HG02571 (cell line): ENCODE data around the gene PDLIM3.

Experiments
- ATAC-seq: cut with Tn5 transposase; IDR thresholded peaks from one replicate; pipeline ENCODE4 v1.9.1; 2021; ENCODE audit warnings: mild to moderate bottlenecking, moderate library complexity; ENCODE audit not compliant: unreplicated experiment

The PDLIM3 gene

DNA sequence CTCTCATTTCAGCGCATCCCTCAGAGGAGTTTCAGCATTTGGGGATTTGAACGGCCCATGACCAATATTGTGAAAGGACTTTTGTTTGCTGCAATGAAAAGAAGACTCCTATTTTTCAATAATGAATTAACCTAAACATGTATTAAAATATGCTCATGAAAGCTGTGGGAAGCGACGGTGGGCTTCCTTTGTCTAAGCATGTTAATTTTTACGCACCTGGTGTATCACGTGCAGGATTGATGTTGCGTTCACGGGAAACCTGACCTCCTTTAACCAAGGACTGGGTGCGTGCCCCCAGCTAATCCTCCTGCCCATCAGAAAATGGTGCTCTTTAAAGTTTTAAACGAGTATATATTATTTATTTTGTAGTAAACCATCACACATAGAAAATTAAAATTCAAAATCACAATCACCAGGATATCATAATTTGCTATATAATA, 63.2 kb downstream of the PDLIM3 start:
- no peak for ATAC-seq

DNA sequence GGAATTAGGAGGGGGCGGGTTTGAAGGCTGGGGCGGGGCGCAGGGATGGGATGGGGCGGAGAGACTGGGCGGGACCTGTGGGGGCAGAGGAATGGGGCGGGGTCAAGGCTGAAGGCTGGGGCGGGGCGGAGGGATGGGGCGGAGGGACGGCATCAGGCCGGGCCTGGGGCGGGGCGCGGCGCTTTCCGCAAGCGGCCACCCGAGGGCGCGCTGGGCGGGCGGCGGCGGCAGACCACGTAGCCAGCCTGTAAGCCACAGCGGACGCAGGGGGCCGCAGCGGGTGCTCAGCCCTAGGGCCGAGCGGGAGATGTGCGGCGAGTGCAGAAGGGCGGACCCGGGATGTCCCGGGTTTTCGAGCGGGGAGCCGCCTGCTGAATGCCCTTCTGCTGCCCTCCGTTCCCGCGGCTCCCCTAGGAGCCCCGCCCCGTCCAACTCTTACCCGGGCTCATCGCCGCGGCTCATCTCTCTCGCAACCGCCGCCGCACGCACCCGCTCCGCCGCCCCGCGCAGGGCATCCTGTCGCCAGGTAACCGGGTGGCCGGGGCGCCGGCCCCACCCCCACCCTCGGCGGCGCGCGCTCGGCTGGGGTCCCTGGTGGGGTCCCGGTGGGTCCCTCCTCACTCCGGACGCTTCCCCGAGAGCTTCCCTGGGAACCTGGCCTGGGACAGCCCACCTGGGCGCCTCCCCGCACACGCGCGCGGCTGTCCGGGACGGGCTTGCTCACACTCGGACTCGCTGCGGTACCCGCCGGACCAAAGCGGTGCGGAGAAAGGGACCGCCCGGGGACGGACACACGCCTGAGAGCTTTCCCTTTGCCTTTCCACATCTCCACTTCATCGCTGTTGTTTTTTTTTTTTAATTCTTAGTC, 63.8 kb downstream of the PDLIM3 start, which contains the start of gene CCDC110:
Gene CCDC110, minus strand, starts transcription at position 499 of the 868 bp plus-strand sequence. Its CDS starts 50 bp downstream, at position 449.
- peak; percentile 91 for ATAC-seq

DNA sequence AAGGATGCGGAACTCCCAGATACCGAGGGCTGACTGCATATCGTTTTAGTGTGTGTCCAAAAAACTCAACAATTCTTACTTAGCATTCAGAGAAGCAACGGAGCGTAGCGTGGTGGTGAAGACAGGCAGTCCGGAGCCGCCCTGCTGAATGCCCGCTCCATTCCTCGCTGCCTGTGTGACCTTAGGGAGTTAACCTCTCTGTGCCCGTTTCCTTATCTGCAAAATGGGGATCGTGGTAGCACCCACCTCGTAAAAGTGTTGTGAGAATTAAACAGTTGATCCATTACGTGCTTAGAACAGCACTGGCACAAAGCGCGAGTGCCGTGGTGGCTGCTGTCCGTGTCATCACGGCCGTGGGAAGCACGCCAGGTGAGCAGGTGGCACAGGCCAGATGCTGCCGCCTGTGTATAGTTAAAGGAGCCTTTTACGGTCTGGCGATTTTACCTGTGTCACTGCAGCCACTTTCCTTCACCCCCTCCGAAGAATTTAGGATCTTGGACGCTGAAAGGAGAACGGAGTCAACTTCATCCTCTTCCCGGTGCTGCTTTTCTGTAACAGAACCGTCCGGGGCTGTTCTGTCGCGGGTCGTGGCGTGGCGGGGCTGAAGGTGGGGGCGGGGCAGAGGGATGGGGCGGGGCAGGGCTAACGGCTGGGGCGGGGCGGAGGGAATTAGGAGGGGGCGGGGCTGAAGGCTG, 64.7 kb downstream of the PDLIM3 start:
- ATAC-seq: no peak

DNA sequence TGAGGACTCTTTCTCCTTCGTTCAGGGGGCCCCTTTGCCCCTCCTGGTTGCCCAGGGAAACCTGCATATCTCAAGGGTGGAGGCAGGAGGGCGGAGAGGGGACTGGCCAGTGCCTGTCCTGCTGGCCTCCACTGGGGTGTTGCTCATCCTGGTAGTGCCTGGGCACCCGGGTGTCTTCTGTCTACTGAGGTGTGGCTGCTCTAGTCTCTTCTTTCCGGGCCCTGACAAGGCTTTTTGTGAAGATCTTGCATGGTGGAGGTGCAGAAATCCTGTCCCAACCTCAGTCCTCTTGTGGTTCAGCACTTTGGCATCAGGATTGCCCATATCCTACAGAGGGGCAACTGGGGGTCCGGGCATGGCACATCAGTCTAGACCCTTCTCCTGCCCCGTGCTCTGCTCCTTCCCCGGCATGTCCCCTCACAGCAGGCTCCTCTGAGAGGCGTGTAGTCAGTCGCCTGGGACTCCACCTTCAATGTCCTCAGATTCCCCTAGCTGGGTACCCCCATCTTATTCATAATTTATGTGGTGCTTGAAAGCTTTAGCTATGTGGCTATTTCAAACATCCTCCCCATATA, 65.6 kb downstream of the PDLIM3 start:
- ATAC-seq: no peak

DNA sequence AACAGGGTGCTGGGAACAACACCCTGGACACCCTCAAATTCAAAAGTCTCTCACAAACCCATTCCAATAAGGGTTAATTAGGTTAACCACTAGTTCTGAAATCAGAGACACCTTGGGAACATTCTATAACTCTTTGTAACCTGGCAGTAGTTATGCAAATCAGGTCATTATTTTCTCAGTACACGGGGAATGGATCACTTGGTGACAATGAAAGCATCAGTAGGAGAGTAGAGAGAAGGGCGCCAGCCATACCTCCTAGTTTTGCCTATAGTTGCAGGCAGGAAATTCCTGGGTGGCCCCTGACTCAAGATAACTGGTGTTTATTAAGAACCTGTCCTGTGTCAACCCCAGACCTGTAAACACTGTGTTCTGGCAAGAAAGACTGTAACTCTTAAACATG, 66.3 kb downstream of the PDLIM3 start:
- no peak for ATAC-seq

DNA sequence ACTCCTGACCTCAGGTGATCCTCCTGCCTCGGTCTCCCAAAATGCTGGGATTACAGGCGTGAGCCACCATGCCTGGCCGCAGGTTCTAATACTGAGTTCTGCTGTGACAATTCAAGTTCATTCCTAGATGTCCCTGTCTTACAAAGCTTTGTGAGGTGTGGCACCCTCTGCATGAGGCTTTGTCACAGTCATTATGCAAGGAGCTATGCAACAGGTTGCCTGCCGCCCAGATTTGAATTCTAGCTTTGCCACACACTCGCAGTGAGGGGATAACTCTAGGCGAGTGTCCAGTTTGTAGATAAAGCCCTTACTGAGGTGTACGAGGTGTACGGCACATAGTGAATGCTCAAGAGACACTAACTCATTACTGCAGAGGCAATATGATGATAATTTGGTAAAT, 67.3 kb downstream of the PDLIM3 start:
- no peak for ATAC-seq

DNA sequence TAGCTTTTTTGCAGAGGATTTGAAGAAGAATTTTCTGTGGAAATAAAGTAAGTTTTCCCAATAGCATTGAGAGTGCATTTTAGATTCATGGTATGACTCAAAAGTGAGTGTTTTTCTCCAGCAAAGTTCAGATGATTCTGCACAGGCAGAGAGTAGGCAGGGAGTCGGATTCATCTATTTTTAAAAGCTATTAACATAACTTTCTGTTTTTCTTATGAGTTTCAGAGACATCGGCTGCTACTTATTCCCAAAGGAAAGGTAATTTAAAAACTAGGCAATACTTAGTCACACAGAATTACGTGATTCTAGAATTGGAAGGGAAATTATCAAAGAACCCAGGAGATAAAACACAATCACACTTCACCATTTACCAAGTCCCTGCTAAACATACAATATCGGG, 68.2 kb downstream of the PDLIM3 start:
- ATAC-seq: no peak

DNA sequence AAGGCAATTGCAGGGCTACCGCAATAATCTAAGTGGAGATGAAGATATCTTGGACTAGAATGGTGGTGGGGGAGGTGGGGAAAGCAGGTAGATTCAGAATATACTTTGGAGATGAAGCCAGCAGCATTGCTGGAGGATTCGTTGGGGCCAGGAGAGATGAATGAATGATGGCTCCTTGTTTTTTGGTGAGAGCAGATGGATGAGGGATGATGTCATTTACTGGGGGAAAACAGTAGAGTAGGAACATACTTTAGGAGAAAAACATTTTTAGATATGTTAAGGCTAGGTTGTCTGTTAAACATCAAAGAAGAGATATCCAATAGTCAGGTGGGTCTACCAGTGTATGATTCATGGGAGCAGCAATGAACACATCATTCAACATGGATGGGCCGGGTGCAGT, 69.6 kb downstream of the PDLIM3 start:
- no peak for ATAC-seq

DNA sequence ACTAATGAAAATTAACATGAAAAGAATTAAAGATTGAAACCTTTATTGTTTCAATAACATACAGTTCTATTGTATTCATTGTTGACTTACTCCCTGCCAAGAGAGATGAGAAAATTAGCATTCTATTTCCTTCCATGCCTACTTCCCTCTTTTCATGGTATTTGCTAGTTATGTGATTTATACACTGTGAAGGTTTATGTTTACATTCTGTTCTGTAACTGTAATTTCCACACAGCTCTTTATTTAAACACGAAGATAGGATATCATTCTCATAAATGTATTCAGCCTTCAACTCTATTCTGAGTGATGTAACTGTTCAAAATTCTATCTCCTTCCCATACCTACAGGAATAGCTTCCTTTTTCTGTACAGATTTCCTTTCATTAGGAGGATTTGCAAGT, 70.4 kb downstream of the PDLIM3 start:
- ATAC-seq: no peak

DNA sequence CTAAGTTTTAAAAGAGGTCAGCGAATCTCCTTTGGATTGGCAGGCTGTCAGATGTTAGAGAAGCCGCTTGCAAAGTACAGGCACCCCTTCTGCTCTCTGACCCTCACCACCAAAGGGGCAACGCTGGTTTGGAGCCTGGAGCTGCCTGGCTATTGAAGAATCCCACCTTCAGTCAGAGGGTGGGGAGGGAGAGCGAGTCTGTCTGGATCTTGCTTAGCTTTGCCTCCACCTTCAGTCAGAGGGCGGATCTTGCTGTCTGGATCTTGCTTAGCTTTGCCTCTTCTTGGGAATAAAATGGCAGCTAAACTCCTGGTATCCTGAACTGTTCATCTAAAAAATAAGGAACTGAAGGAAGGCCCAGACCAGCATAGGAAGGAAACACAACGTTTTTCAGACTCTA, 71.1 kb downstream of the PDLIM3 start:
- no peak for ATAC-seq

DNA sequence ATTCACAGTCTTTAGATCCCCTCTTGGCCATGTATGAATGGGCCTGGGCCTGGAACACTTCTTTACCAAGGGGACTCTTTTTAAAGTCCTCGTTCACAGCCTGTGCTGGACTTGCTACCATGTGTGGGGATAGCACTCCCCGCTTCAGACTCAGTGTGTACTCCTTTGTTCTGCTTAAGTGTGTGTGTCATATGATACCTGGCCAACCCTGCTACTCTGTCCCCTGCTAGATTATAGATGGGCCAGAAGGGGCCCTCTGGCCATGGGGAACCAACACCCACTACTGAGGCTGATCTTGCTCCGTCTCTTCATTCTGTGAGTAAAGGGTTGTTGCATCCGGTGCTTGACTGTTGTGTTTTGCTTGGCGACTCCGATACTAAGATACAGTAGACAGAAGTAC, 71.8 kb downstream of the PDLIM3 start:
- no peak for ATAC-seq

DNA sequence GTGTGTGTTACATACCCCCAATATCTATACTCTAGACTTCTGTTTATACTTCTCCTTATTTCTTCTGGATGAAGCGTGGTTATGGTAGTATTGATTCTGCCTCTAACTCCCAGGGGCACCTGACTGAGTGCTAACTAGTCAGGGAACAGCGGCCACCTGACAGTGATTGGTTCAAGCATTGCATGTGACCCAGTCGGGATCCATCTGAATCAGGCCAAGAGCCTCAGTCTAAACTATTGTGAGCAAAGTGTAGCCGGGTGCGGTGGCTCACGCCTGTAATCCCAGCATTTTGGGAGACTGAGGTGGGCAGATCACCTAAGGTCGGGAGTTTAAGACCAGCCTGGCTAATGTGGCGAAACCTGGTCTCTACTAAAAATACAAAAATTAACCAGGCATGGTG, 73.7 kb downstream of the PDLIM3 start:
- no peak for ATAC-seq

DNA sequence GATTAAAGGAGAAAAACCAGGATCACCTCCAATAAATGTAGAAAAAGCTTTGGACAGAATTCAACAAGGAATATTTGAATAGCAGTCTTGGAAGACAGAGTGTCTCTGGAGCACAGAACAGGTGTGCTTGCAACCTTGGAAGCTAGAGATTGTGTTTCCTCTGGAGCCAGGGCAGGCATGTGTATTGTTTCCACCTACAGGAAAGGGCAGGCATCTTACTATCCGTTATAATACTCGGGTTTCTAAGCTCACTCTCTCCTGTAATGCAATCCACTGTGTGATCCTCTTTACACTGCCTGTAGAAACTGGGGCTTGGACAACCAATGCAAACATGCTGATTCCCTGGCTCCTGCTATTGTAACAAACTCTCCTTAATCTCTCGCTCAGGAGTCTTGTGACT, 78.2 kb downstream of the PDLIM3 start:
- no peak for ATAC-seq

DNA sequence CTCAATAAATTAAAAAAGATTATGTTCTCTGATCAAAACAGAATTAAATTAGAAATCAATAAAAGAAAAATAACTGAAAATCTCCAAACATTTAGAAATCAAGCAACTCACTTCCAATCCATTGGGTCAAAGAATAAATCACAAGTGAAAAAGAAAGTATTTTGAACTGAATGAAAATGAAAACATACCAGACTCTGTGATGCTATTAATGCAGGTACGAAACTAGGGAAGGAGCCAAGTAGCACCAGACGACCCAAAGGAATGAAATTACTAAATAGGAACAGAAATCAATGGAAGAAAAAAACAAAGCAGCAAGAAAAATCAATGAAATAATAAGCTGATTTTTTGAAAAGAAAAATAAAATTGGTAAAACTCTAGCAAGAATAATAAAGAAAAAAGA, 79.2 kb downstream of the PDLIM3 start:
- ATAC-seq: no peak
